ENCODE measurements around the gene ABCB10. TPM values are rescaled to one million over a fixed set of nuclear protein-coding genes. Genes with fewer than 3 reads are reported as not detected.

The ABCB10 gene
- total RNA-seq, 1 experiment from 2014 or later: 19.2 TPM

DNA sequence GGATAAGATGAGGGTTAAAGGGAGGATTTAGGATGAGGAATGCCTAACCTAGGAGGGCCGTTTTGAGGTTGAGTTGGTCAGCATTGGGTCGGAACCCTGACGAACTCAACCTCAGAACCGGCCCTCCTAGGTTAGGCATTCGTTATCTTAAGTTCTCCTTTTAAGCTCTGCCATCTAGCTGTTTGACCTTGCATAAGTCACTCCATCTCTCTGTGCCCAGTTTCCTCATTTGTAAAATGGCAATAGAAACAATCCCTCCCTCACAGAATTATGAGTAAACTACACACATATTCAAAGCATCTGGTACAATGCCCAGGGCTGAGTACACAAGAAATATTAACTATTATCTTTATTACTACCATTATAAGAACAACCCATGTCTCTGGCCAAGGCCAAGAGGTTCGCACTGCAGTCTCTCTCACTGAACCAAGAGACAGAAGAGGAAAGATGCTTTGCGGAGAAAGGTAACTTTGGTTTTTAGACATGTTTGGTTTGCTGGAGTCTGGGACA is 4.8 kb downstream of the ABCB10 start:
- Histone ChIP-seq H3K27ac (ENCODE audit: low read length) (no peak overlapping the region), H3K4me1 (ENCODE audit: control insufficient read depth, insufficient read depth, low read length) (peaks cover 11% of the 10 kb centered on the region; the same call in 1 of the 2 replicates), H3K27me3 (ENCODE audit: control insufficient read depth, insufficient read depth, low read length) (no peaks in the 10 kb centered on the region), H3K9me3 (ENCODE audit: control insufficient read depth, insufficient read depth, low read depth, low read length) (no peaks in the 10 kb centered on the region), H3K4me3 (ENCODE audit: low read depth in 2 of 2, low read length in 2 of 2) (no peak overlapping the region), H3K36me3 (ENCODE audit: control insufficient read depth, insufficient read depth, low read length) (peaks cover 2% of the 10 kb centered on the region; the same call in 1 of the 2 replicates)
- no peak for ATAC-seq
- in situ Hi-C loops (cut with HindIII; ENCODE audit: low pct_unique_long_range_greater_than_20kb, low sequenced_read_pairs) (no loop called here), intact Hi-C loops (cut with micrococcal nuclease; ENCODE audit: unreplicated experiment) (no loop called here)
- TF ChIP-seq, protein P1, sequence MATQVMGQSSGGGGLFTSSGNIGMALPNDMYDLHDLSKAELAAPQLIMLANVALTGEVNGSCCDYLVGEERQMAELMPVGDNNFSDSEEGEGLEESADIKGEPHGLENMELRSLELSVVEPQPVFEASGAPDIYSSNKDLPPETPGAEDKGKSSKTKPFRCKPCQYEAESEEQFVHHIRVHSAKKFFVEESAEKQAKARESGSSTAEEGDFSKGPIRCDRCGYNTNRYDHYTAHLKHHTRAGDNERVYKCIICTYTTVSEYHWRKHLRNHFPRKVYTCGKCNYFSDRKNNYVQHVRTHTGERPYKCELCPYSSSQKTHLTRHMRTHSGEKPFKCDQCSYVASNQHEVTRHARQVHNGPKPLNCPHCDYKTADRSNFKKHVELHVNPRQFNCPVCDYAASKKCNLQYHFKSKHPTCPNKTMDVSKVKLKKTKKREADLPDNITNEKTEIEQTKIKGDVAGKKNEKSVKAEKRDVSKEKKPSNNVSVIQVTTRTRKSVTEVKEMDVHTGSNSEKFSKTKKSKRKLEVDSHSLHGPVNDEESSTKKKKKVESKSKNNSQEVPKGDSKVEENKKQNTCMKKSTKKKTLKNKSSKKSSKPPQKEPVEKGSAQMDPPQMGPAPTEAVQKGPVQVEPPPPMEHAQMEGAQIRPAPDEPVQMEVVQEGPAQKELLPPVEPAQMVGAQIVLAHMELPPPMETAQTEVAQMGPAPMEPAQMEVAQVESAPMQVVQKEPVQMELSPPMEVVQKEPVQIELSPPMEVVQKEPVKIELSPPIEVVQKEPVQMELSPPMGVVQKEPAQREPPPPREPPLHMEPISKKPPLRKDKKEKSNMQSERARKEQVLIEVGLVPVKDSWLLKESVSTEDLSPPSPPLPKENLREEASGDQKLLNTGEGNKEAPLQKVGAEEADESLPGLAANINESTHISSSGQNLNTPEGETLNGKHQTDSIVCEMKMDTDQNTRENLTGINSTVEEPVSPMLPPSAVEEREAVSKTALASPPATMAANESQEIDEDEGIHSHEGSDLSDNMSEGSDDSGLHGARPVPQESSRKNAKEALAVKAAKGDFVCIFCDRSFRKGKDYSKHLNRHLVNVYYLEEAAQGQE (IDR thresholded peaks at IDR 0.05; ENCODE audit: insufficient read depth in 1 of 2, low read depth in 2 of 2, low read length in 1 of 2): no peak
- TF ChIP-seq SIN3A (IDR thresholded peaks at IDR 0.05; ENCODE audit: borderline replicate concordance, insufficient read depth, low read depth, low read length) (no peak), POLR2AphosphoS5 (IDR thresholded peaks at IDR 0.05; ENCODE audit: low read depth, low read length) (no peak), TCF7L2 (IDR thresholded peaks at IDR 0.05; ENCODE audit: low read depth, low read length) (no peak)
- TF ChIP-seq, protein P2, sequence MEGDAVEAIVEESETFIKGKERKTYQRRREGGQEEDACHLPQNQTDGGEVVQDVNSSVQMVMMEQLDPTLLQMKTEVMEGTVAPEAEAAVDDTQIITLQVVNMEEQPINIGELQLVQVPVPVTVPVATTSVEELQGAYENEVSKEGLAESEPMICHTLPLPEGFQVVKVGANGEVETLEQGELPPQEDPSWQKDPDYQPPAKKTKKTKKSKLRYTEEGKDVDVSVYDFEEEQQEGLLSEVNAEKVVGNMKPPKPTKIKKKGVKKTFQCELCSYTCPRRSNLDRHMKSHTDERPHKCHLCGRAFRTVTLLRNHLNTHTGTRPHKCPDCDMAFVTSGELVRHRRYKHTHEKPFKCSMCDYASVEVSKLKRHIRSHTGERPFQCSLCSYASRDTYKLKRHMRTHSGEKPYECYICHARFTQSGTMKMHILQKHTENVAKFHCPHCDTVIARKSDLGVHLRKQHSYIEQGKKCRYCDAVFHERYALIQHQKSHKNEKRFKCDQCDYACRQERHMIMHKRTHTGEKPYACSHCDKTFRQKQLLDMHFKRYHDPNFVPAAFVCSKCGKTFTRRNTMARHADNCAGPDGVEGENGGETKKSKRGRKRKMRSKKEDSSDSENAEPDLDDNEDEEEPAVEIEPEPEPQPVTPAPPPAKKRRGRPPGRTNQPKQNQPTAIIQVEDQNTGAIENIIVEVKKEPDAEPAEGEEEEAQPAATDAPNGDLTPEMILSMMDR (IDR thresholded peaks at IDR 0.05): no peak
- ChIA-PET CTCF (no interaction called here), POLR2A (no interaction called here)
- DNase-seq (ENCODE audit: low read depth, low spot score): no peak
- BruUV-seq (replicated peaks): no TSS peak

DNA sequence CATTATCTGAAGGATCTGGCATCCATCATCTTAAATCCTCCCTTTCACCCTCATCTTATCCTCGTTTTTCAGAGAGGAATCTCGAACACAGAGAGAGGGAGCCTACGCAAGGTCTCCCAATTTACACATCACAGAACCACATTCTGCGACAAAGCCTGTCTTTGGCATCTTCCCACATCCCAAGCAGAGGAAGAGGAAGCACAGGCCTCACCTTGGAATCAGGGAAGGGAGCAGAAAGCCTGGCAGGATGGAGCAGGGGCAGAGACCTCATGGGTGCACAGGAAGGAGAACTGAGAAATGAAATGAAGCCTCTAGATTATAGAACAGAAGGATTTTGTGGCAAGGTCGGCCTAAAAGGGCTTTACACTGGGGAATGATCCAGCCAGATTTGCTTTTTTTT is 5.8 kb downstream of the ABCB10 start:
- in situ Hi-C loops (cut with HindIII; ENCODE audit: low pct_unique_long_range_greater_than_20kb, low sequenced_read_pairs) (no loop called here), intact Hi-C loops (cut with micrococcal nuclease; ENCODE audit: unreplicated experiment) (no loop called here)
- Histone ChIP-seq H3K36me3 (ENCODE audit: control insufficient read depth, insufficient read depth, low read length) (peaks cover 2% of the 10 kb centered on the region; the same call in 1 of the 2 replicates), H3K27me3 (ENCODE audit: control insufficient read depth, insufficient read depth, low read length) (no peaks in the 10 kb centered on the region), H3K27ac (ENCODE audit: low read length) (no peak overlapping the region), H3K9me3 (ENCODE audit: control insufficient read depth, insufficient read depth, low read depth, low read length) (no peaks in the 10 kb centered on the region), H3K4me1 (ENCODE audit: control insufficient read depth, insufficient read depth, low read length) (peaks cover 11% of the 10 kb centered on the region; the same call in 1 of the 2 replicates), H3K4me3 (ENCODE audit: low read depth in 2 of 2, low read length in 2 of 2) (no peak overlapping the region)
- TF ChIP-seq SIN3A (IDR thresholded peaks at IDR 0.05; ENCODE audit: borderline replicate concordance, insufficient read depth, low read depth, low read length) (no peak), POLR2AphosphoS5 (IDR thresholded peaks at IDR 0.05; ENCODE audit: low read depth, low read length) (no peak), TCF7L2 (IDR thresholded peaks at IDR 0.05; ENCODE audit: low read depth, low read length) (no peak)
- TF ChIP-seq, protein P2 (IDR thresholded peaks at IDR 0.05): no peak
- TF ChIP-seq, protein P1 (IDR thresholded peaks at IDR 0.05; ENCODE audit: insufficient read depth in 1 of 2, low read depth in 2 of 2, low read length in 1 of 2): no peak
- CTCF ChIA-PET: no interaction called here
- DNase-seq (ENCODE audit: low read depth, low spot score) (no peak), ATAC-seq (no peak)
- BruUV-seq (replicated peaks): no TSS peak
- POLR2A ChIA-PET: no interaction called here
